ENCODE measurements around the gene SYT1. TPM values are rescaled to one million over a fixed set of nuclear protein-coding genes. Genes with fewer than 3 reads are reported as not detected.

The SYT1 gene
- total RNA-seq, 1 experiment from 2014 or later: 80.9 TPM

DNA sequence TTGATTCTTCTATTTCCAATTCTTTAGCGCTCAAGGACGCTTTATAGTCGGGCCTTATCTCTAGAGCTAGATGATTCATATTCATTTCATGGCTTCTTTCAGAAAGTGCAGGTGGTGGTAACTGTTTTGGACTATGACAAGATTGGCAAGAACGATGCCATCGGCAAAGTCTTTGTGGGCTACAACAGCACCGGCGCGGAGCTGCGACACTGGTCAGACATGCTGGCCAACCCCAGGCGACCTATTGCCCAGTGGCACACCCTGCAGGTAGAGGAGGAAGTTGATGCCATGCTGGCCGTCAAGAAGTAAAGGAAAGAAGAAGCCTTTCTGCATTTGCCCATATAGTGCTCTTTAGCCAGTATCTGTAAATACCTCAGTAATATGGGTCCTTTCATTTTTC, 584.2 kb downstream of the SYT1 start:
- TF ChIP-seq EZH2 (IDR thresholded peaks at IDR 0.05; ENCODE audit: borderline replicate concordance, low read depth, low read length, poor library complexity, severe bottlenecking): no peak
- TF ChIP-seq, protein P1, sequence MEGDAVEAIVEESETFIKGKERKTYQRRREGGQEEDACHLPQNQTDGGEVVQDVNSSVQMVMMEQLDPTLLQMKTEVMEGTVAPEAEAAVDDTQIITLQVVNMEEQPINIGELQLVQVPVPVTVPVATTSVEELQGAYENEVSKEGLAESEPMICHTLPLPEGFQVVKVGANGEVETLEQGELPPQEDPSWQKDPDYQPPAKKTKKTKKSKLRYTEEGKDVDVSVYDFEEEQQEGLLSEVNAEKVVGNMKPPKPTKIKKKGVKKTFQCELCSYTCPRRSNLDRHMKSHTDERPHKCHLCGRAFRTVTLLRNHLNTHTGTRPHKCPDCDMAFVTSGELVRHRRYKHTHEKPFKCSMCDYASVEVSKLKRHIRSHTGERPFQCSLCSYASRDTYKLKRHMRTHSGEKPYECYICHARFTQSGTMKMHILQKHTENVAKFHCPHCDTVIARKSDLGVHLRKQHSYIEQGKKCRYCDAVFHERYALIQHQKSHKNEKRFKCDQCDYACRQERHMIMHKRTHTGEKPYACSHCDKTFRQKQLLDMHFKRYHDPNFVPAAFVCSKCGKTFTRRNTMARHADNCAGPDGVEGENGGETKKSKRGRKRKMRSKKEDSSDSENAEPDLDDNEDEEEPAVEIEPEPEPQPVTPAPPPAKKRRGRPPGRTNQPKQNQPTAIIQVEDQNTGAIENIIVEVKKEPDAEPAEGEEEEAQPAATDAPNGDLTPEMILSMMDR (conservative IDR thresholded peaks at IDR 0.05; ENCODE audit: low read depth, low read length): no peak
- Histone ChIP-seq H3K27me3 (replicated peaks; ENCODE audit: insufficient read depth, low read depth, low read length, poor library complexity) (no peaks in the 10 kb centered on the region), H3K9me3 (ENCODE audit: low read depth, low read length, poor library complexity, severe bottlenecking) (no peaks in the 10 kb centered on the region), H3K27ac (ENCODE audit: low read depth, low read length, poor library complexity, severe bottlenecking) (no peak overlapping the region), H3K4me1 (ENCODE audit: insufficient read depth, low read length, poor library complexity, severe bottlenecking) (no peaks in the 10 kb centered on the region), H3K36me3 (ENCODE audit: insufficient read depth, low read length, poor library complexity, severe bottlenecking) (peaks cover 44% of the 10 kb centered on the region), H3K4me3 (ENCODE audit: low read depth, low read length, poor library complexity, severe bottlenecking) (no peak overlapping the region)
- POLR2A ChIA-PET (ENCODE audit: low non-redundant PET): no interaction called here
- CTCF ChIA-PET: no interaction called here
- BruUV-seq (replicated peaks): no TSS peak
- intact Hi-C loops (cut with micrococcal nuclease; ENCODE audit: unreplicated experiment): no loop called here
- no peak for DNase-seq (ENCODE audit: low spot score)

GRCh38 chr12:79451365-79451764, 586.8 kb downstream of the SYT1 start:
- peak overlapping the region; percentile 28 for H3K27ac ChIP-seq (ENCODE audit: low read depth, low read length, poor library complexity, severe bottlenecking)
- no peak for TF ChIP-seq EZH2 (IDR thresholded peaks at IDR 0.05; ENCODE audit: borderline replicate concordance, low read depth, low read length, poor library complexity, severe bottlenecking)
- TF ChIP-seq, protein P1 (conservative IDR thresholded peaks at IDR 0.05; ENCODE audit: low read depth, low read length): no peak
- no peaks in the 10 kb centered on the region for H3K9me3 ChIP-seq (ENCODE audit: low read depth, low read length, poor library complexity, severe bottlenecking)
- intact Hi-C loops (cut with micrococcal nuclease; ENCODE audit: unreplicated experiment): no loop called here
- DNase-seq (ENCODE audit: low spot score): peak; percentile 16
- ChIA-PET CTCF (no interaction called here), POLR2A (ENCODE audit: low non-redundant PET) (no interaction called here)
- BruUV-seq (replicated peaks): TSS peak; percentile 22
- no peaks in the 10 kb centered on the region for H3K27me3 ChIP-seq (replicated peaks; ENCODE audit: insufficient read depth, low read depth, low read length, poor library complexity)
- peaks cover 22% of the 10 kb centered on the region for H3K36me3 ChIP-seq (ENCODE audit: insufficient read depth, low read length, poor library complexity, severe bottlenecking)
- H3K4me3 ChIP-seq (ENCODE audit: low read depth, low read length, poor library complexity, severe bottlenecking): no peak overlapping the region
- H3K4me1 ChIP-seq (ENCODE audit: insufficient read depth, low read length, poor library complexity, severe bottlenecking): no peaks in the 10 kb centered on the region

DNA sequence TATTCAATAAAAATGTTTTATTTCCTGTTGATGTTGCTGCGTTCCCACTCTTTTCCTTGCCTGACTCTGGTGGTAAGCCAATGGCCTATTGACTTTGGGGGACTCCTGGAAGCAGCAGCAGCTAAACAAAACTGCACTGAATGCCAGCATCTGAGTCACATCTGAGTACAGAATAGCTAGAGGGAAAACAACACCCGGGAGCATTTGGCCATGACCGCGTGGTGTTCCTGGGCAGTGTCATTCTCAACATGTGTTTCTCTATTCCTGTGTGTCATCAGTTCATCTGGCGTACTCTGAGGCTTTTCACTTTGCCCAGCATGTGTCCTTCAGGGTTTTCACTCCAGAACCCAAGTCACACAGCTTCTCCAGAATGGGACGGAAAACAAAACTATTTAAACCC, 587.4 kb downstream of the SYT1 start:
- peaks cover 18% of the 10 kb centered on the region for H3K36me3 ChIP-seq (ENCODE audit: insufficient read depth, low read length, poor library complexity, severe bottlenecking)
- TF ChIP-seq, protein P1 (conservative IDR thresholded peaks at IDR 0.05; ENCODE audit: low read depth, low read length): no peak
- H3K27ac ChIP-seq (ENCODE audit: low read depth, low read length, poor library complexity, severe bottlenecking): peak overlapping the region; percentile 28
- peak; percentile 41 for DNase-seq (ENCODE audit: low spot score)
- no peak overlapping the region for H3K4me3 ChIP-seq (ENCODE audit: low read depth, low read length, poor library complexity, severe bottlenecking)
- BruUV-seq (replicated peaks): no TSS peak
- H3K9me3 ChIP-seq (ENCODE audit: low read depth, low read length, poor library complexity, severe bottlenecking): no peaks in the 10 kb centered on the region
- no peaks in the 10 kb centered on the region for H3K27me3 ChIP-seq (replicated peaks; ENCODE audit: insufficient read depth, low read depth, low read length, poor library complexity)
- no peaks in the 10 kb centered on the region for H3K4me1 ChIP-seq (ENCODE audit: insufficient read depth, low read length, poor library complexity, severe bottlenecking)
- ChIA-PET POLR2A (ENCODE audit: low non-redundant PET) (no interaction called here), CTCF (no interaction called here)
- intact Hi-C loops (cut with micrococcal nuclease; ENCODE audit: unreplicated experiment): no loop called here

All from A673 (cell line).